Thyroid gland (tissue), 4 donors: Measurements from ENCODE around the gene TMX4.

Experiments used
- POLR2A ChIP-seq, 2 donors: fragments of 450-650 bp; IDR thresholded peaks; one replicate each; pipeline ENCODE4 v1.6.1; 2017; ENCODE audit warnings: antibody characterized with exemption in 2 of 2, mild to moderate bottlenecking in 2 of 2, moderate library complexity in 1 of 2
- TF ChIP-seq, protein P1 (sequence below), 6 experiments: fragments of 200-600 bp in 3 of 6; fragments of 450-650 bp in 3 of 6; sonication (generic) in 3 of 6; IDR thresholded peaks; one replicate each; pipeline ENCODE4 v1.5.1; 2016 to 2019; ENCODE audit warnings: antibody characterized with exemption in 6 of 6, mild to moderate bottlenecking in 2 of 6, inconsistent platforms in 1 of 6, moderate library complexity in 1 of 6

DNA sequence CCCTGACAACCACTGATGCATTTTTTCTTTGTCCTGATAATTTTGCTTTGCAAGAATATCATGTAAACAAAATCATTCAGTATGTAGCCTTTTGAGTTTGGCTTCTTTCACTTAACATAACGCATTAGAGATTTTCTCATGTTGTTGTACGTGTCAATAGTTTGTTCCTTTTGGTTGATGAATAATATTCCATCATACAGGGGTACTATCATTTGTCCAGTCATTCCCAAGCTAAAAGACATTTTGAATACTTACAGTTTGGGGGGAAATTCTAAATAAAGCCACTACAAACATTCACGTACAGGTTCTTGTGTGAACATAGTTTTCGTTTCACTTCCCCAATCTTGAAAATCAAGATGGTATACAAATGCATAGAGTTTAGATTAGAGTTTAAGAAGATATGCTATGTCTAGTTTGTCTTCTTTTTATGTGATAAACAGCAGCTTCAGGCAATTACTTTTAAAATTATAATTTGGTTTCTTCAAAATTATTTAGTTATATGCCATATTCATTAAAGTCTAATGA lies 84.5 kb downstream of the TMX4 start:
- no peak for TF ChIP-seq POLR2A (IDR thresholded peaks at IDR 0.05)
- TF ChIP-seq, protein P1, sequence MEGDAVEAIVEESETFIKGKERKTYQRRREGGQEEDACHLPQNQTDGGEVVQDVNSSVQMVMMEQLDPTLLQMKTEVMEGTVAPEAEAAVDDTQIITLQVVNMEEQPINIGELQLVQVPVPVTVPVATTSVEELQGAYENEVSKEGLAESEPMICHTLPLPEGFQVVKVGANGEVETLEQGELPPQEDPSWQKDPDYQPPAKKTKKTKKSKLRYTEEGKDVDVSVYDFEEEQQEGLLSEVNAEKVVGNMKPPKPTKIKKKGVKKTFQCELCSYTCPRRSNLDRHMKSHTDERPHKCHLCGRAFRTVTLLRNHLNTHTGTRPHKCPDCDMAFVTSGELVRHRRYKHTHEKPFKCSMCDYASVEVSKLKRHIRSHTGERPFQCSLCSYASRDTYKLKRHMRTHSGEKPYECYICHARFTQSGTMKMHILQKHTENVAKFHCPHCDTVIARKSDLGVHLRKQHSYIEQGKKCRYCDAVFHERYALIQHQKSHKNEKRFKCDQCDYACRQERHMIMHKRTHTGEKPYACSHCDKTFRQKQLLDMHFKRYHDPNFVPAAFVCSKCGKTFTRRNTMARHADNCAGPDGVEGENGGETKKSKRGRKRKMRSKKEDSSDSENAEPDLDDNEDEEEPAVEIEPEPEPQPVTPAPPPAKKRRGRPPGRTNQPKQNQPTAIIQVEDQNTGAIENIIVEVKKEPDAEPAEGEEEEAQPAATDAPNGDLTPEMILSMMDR (IDR thresholded peaks at IDR 0.05), result no peak
